Transverse colon (tissue), 4 donors: ENCODE data around the gene GRIFIN. TPM values are rescaled to one million over a fixed set of nuclear protein-coding genes. Genes with fewer than 3 reads are reported as not detected.

Experiments used
- DNase-seq: peaks from one replicate; pipeline ENCODE4 v3.0.0-alpha.2; 2019
- H3K27ac ChIP-seq, 4 donors: fragments of 200-600 bp; sonication (generic); 2 replicates each; pipeline ENCODE4 v1.5.1; 2016 to 2018; ENCODE audit warnings: inconsistent platforms in 4 of 4
- H3K27me3 ChIP-seq: fragments of 200-600 bp; sonication (generic); 2 replicates; pipeline ENCODE4 v1.5.1; 2017; ENCODE audit warnings: inconsistent platforms
- H3K36me3 ChIP-seq, 4 donors: fragments of 200-600 bp; sonication (generic); 2 replicates each; pipeline ENCODE4 v1.5.1; 2017 to 2019; ENCODE audit warnings: inconsistent platforms in 4 of 4
- H3K4me1 ChIP-seq, 4 donors: fragments of 200-600 bp; sonication (generic); 2 replicates each; pipeline ENCODE4 v1.5.1; 2017 to 2020; ENCODE audit warnings: inconsistent platforms in 4 of 4
- H3K4me3 ChIP-seq, 4 donors: fragments of 200-600 bp; sonication (generic); 1 replicate in 1 of 4; 2 replicates in 3 of 4; pipeline versions ENCODE4 v1.5.1 to v1.6.1; 2017 to 2019; ENCODE audit warnings: inconsistent platforms in 4 of 4
- H3K9me3 ChIP-seq, 2 donors: fragments of 200-600 bp; sonication (generic); 2 replicates each; pipeline ENCODE4 v1.5.1; 2017 to 2019; ENCODE audit warnings: inconsistent platforms in 2 of 2
- EP300 ChIP-seq: sonication (generic); formaldehyde crosslinking; IDR thresholded peaks from one replicate; pipeline ENCODE4 v1.6.1; 2017; ENCODE audit warnings: antibody characterized with exemption, low read depth
- POLR2A ChIP-seq: fragments of 450-650 bp; IDR thresholded peaks from one replicate; pipeline ENCODE4 v1.6.1; 2016; ENCODE audit warnings: antibody characterized with exemption, mild to moderate bottlenecking, moderate library complexity
- POLR2AphosphoS5 ChIP-seq, 3 donors: sonication (generic); formaldehyde crosslinking; IDR thresholded peaks; one replicate each; pipeline ENCODE4 v1.6.1; 2016; ENCODE audit warnings: antibody characterized with exemption in 3 of 3
- WGBS, 2 donors: methylation state at CpG; one replicate each; pipeline ENCODE4 v1.1.5; 2018; ENCODE audit warnings: low coverage in 1 of 2; 5-methylcytosine and 5-hydroxymethylcytosine counted together
- in situ Hi-C, 4 donors: fragments of 200-750 bp; cut with MboI; loops; one replicate each; pipeline versions ENCODE4 v1.15.0 to v1.15.1; 2017; ENCODE audit warnings: low sequenced_read_pairs in 3 of 4, low pct_ligation_motif_present in 1 of 4, low pct_unique_long_range_greater_than_20kb in 1 of 4
- intact Hi-C: fragments of 100-400 bp; cut with DNase I; formaldehyde crosslinking; loops from one replicate; pipeline ENCODE4 v1.15.1; 2023; ENCODE audit warnings: low total_unique reads
- total RNA-seq, 4 donors: library from RNA; depleted of rRNA; stranded (reverse); fragments of >200 nt; gene quantifications; one replicate each; pipeline ENCODE4 v1.1.0, GENCODE V29; 2016
- TF ChIP-seq, protein P1 (sequence below), 5 experiments: fragments of 200-600 bp in 3 of 5; fragments of 450-650 bp in 2 of 5; sonication (generic) in 3 of 5; IDR thresholded peaks; 1 replicate in 2 of 5; 2 replicates in 3 of 5; pipeline ENCODE4 v1.5.1; 2016 to 2017; ENCODE audit warnings: antibody characterized with exemption in 5 of 5, inconsistent platforms in 3 of 5, mild to moderate bottlenecking in 2 of 5, moderate library complexity in 1 of 5

Gene GRIFIN
- total RNA-seq, 4 donors from 2014 or later: not detected

DNA sequence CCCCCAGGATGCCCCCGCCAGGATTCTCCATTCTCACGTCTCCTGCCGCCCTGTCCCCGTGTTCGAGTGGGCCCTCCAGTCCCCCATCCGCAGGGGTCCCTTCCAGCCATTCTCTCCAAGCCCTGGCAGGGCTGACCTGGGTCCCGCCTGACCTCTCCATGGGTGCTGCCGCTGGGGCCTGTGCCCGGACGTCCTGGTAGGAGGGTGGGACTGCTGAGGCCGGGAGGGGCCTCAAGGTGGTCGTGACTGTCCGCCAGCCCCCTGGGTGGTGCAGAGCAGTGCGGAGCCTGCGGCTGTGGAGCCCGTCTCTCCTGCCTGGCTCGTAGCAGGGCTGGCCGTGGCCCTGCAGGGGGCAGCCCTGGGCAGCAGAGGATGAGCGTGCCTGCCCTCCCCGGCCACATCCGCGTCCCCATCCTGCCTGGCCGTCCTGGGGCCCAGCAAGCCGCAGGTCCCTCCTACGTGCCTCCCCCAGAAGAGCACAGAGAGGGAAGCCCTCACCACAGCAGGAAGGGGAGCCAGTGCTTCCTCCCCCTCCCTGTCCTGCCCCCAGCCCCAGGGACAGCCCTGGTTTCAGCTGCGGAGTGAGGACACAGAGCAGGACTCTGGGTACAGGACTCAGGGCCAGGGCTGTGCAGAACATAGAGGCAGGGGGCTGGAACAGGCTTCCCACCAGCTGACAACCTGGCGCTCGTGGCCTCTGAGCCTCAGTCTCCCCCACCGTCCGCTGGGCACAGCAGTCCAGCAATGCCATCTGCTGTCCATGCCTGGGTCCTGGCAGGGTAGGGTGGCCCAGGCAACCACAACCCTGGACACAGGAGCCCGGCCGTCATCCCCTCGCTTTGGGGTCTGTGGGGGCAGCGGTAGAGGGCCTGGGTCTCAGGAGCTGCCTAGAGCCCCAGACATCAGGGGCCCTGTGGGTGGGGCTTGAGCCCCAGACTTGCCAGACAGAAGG lies 1.5 kb upstream of the GRIFIN start:
- peak; percentile 74 for DNase-seq
- intact Hi-C loops (no loop called here), in situ Hi-C loops (loop anchor here in 1 of 4 donors (25.0 kb wide), 1 partner anchor 210 kb away; the partner anchor contains the start of gene AMZ1)
- TF ChIP-seq POLR2AphosphoS5 (IDR thresholded peaks at IDR 0.05) (peak in 1 of 3 donors; percentile 35), POLR2A (no peak), EP300 (no peak)
- TF ChIP-seq, protein P1, sequence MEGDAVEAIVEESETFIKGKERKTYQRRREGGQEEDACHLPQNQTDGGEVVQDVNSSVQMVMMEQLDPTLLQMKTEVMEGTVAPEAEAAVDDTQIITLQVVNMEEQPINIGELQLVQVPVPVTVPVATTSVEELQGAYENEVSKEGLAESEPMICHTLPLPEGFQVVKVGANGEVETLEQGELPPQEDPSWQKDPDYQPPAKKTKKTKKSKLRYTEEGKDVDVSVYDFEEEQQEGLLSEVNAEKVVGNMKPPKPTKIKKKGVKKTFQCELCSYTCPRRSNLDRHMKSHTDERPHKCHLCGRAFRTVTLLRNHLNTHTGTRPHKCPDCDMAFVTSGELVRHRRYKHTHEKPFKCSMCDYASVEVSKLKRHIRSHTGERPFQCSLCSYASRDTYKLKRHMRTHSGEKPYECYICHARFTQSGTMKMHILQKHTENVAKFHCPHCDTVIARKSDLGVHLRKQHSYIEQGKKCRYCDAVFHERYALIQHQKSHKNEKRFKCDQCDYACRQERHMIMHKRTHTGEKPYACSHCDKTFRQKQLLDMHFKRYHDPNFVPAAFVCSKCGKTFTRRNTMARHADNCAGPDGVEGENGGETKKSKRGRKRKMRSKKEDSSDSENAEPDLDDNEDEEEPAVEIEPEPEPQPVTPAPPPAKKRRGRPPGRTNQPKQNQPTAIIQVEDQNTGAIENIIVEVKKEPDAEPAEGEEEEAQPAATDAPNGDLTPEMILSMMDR (IDR thresholded peaks at IDR 0.05): peak; percentile 66 to 91 (median 70)
- no peak overlapping the region for H3K4me3 ChIP-seq
- H3K27ac ChIP-seq: peak overlapping the region in 2 of 4 donors; percentile 24 to 28
- peaks cover 16% of the 10 kb centered on the region for H3K27me3 ChIP-seq
- peaks cover 0 to under 1% of the 10 kb centered on the region in 2 donors for H3K9me3 ChIP-seq
- H3K36me3 ChIP-seq: no peaks in the 10 kb centered on the region
- H3K4me1 ChIP-seq: peaks cover 15 to 18% (median 16%) of the 10 kb centered on the region in 4 donors
- 27% methylated on average over 30 of the region's 34 CpGs; no CpG with 5 or more reads in 1 of the 2 donors for WGBS, 2 donors

DNA sequence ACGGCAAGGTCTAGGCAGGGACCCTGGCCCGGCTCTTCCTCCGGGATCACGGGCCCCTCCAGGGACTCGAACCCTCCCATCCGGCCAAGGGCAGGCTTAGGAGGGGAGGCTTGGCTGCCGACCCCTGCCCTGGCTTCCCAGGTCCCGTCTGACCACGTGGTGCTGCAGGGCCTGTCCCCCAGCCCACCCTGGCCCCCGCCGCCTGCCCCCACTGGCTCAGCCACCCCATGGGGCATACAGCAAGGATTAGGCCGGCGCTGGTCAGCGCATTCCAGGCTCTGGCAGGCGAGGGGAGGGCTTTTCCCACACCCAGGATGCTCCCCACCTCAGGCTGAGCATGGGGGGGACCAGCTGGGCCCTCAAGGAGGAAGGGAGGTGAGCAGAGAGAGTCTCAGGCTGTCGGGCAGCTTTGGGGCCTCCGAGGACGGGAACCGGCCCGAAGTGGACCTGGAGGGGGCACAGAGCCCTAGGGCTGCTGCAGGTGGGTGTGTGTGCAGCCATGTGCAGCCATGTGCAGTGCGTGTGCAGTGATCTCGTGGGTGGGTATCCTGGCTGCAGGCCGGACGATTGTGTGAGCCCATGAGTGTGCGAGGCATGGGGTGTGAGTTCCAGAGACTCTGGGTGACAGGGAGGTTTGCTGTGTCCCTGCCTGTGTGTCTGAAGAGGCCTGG lies 713 bp upstream of the GRIFIN start:
- in situ Hi-C loops (loop anchor here in 1 of 4 donors (25.0 kb wide), 1 partner anchor 210 kb away; the partner anchor contains the start of gene AMZ1), intact Hi-C loops (no loop called here)
- 55 to 76% methylated on average over 5 to 17 of the region's 25 CpGs for WGBS, 2 donors
- H3K36me3 ChIP-seq: no peaks in the 10 kb centered on the region
- H3K4me3 ChIP-seq: no peak overlapping the region
- H3K27me3 ChIP-seq: peaks cover 17% of the 10 kb centered on the region
- TF ChIP-seq EP300: no peak
- TF ChIP-seq, protein P1 (IDR thresholded peaks at IDR 0.05): no peak
- TF ChIP-seq POLR2AphosphoS5 (IDR thresholded peaks at IDR 0.05): no peak
- TF ChIP-seq POLR2A: no peak
- no peak overlapping the region for H3K27ac ChIP-seq
- no peak for DNase-seq
- H3K9me3 ChIP-seq: no peaks in the 10 kb centered on the region
- H3K4me1 ChIP-seq: peaks cover 15 to 18% (median 16%) of the 10 kb centered on the region in 4 donors

DNA sequence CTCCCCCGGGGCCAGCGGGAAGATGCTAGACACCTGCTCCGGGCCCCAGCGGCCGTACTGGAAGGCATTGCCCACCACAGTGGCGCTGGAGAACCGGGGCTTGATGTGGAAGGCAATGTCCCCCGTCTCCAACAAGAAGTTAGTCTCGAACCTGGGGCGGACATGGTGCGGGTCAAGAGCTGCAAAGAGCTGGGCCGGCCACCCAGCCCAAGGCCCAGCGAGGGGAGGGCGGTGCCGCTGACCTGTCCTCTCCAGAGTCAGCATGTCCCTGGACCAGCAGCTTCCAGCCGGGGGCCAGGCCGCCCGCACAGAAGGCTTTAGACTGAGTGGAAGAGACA lies 551 bp downstream of the GRIFIN start:
- DNase-seq: no peak
- Histone ChIP-seq H3K4me3 (no peak overlapping the region), H3K36me3 (no peaks in the 10 kb centered on the region), H3K9me3 (no peaks in the 10 kb centered on the region), H3K4me1 (peaks cover 15 to 18% (median 16%) of the 10 kb centered on the region in 4 donors), H3K27me3 (peaks cover 28% of the 10 kb centered on the region), H3K27ac (no peak overlapping the region)
- intact Hi-C loops: no loop called here
- in situ Hi-C loops: loop anchor here in 1 of 4 donors (25.0 kb wide), 1 partner anchor 212 kb away; the partner anchor contains the start of gene AMZ1
- no peak for TF ChIP-seq EP300
- no peak for TF ChIP-seq POLR2A
- TF ChIP-seq, protein P1 (IDR thresholded peaks at IDR 0.05): no peak
- TF ChIP-seq POLR2AphosphoS5 (IDR thresholded peaks at IDR 0.05): no peak
- 92% methylated on average over 16 of the region's 18 CpGs; no CpG with 5 or more reads in 1 of the 2 donors for WGBS, 2 donors
